Upper lobe of left lung (tissue), 6 donors: ENCODE measurements around the gene DOCK4. TPM values are rescaled to one million over a fixed set of nuclear protein-coding genes. Genes with fewer than 3 reads are reported as not detected.

Experiments
- ATAC-seq, 2 donors: fragments of 200-7000 bp; cut with Tn5 transposase; one replicate each; pipeline ENCODE4 v1.9.1; 2022; ENCODE audit warnings: mild to moderate bottlenecking in 2 of 2, moderate library complexity in 2 of 2; ENCODE audit not compliant: low FRiP score in 2 of 2
- DNase-seq, 2 donors: peaks; one replicate each; pipeline ENCODE4 v3.0.0-alpha.2; 2019 to 2020
- H3K27ac ChIP-seq, 4 donors: fragments of 200-600 bp; sonication (generic); one replicate each; pipeline ENCODE4 v1.5.1; 2016 to 2019
- H3K27me3 ChIP-seq, 4 donors: fragments of 200-600 bp; sonication (generic); one replicate each; pipeline ENCODE4 v1.5.1; 2017 to 2019
- H3K36me3 ChIP-seq, 4 donors: fragments of 200-600 bp; sonication (generic); one replicate each; pipeline ENCODE4 v1.5.1; 2016 to 2019
- H3K4me1 ChIP-seq, 4 donors: fragments of 200-600 bp; sonication (generic); one replicate each; pipeline ENCODE4 v1.5.1; 2018 to 2019
- H3K4me3 ChIP-seq, 4 donors: fragments of 200-600 bp; sonication (generic); one replicate each; pipeline ENCODE4 v1.5.1; 2017 to 2019; ENCODE audit warnings: mild to moderate bottlenecking in 2 of 4, moderate library complexity in 1 of 4
- H3K9me3 ChIP-seq, 4 donors: fragments of 200-600 bp; sonication (generic); one replicate each; pipeline ENCODE4 v1.5.1; 2018 to 2019
- EP300 ChIP-seq, 4 donors: sonication (generic); formaldehyde crosslinking; IDR thresholded peaks; one replicate each; pipeline ENCODE4 v1.5.1; 2017; ENCODE audit warnings: antibody characterized with exemption in 4 of 4, control low read depth in 2 of 4
- POLR2A ChIP-seq, 4 donors: fragments of 450-650 bp; IDR thresholded peaks; one replicate each; pipeline ENCODE4 v1.5.1; 2016 to 2017; ENCODE audit warnings: antibody characterized with exemption in 4 of 4, mild to moderate bottlenecking in 2 of 4
- POLR2AphosphoS5 ChIP-seq, 2 donors: sonication (generic); formaldehyde crosslinking; IDR thresholded peaks; one replicate each; pipeline ENCODE4 v1.5.1; 2017; ENCODE audit warnings: antibody characterized with exemption in 2 of 2
- WGBS, 2 donors: methylation state at CpG; one replicate each; pipeline ENCODE4 v1.1.5; 2017 to 2018; 5-methylcytosine and 5-hydroxymethylcytosine counted together
- total RNA-seq, 6 donors: library from RNA; depleted of rRNA in 4 of 6; stranded (reverse); fragments of >200 nt in 4 of 6; gene quantifications; one replicate each; pipeline versions ENCODE4 v1.1.0 to v1.2.1, GENCODE V29; 2016 to 2021
- TF ChIP-seq, protein P1 (sequence below), 6 experiments: fragments of 450-650 bp in 4 of 6; fragments of 200-600 bp in 2 of 6; sonication (generic) in 2 of 6; IDR thresholded peaks; one replicate each; pipeline ENCODE4 v1.5.1; 2016 to 2019; ENCODE audit warnings: antibody characterized with exemption in 6 of 6
- donor health status: DM: no; HTN: no; CAD: no; lungs with moderate emphysema.
- donor health status: DM: no; HTN: yes; CAD: no; lungs with severe emphysema.

Gene DOCK4
- total RNA-seq, 6 donors from 2014 or later = 53.6 to 166 (median 100) TPM

DNA sequence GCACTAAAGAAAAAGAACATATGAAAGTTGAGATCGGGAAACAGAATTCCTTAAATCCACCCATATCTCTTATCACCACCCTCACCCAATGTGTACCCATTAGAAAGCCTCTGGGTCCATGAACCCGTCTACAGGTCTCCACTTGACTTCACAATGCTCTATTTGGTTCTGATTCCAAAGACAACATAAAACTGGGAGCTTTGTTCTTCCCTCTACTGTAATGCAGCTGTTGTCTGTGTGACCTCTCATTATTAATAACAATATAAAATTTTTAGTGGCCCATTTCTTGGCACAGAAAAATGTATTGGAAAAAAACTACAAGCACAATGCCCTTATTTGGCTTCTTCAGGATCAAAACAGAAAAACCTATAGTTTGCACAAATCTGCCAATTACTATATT, 30.0 kb downstream of the DOCK4 start:
- Histone ChIP-seq H3K9me3 (no peaks in the 10 kb centered on the region), H3K27me3 (no peaks in the 10 kb centered on the region), H3K27ac (no peak overlapping the region), H3K4me3 (no peak overlapping the region), H3K36me3 (no peaks in the 10 kb centered on the region), H3K4me1 (peaks cover 7 to 23% (median 11%) of the 10 kb centered on the region in 4 donors)
- WGBS, 2 donors = 85 to 87% methylated on average over 2 of the region's 2 CpGs
- ATAC-seq = no peak
- TF ChIP-seq, protein P1, sequence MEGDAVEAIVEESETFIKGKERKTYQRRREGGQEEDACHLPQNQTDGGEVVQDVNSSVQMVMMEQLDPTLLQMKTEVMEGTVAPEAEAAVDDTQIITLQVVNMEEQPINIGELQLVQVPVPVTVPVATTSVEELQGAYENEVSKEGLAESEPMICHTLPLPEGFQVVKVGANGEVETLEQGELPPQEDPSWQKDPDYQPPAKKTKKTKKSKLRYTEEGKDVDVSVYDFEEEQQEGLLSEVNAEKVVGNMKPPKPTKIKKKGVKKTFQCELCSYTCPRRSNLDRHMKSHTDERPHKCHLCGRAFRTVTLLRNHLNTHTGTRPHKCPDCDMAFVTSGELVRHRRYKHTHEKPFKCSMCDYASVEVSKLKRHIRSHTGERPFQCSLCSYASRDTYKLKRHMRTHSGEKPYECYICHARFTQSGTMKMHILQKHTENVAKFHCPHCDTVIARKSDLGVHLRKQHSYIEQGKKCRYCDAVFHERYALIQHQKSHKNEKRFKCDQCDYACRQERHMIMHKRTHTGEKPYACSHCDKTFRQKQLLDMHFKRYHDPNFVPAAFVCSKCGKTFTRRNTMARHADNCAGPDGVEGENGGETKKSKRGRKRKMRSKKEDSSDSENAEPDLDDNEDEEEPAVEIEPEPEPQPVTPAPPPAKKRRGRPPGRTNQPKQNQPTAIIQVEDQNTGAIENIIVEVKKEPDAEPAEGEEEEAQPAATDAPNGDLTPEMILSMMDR (IDR thresholded peaks at IDR 0.05) = no peak
- DNase-seq = no peak

DNA sequence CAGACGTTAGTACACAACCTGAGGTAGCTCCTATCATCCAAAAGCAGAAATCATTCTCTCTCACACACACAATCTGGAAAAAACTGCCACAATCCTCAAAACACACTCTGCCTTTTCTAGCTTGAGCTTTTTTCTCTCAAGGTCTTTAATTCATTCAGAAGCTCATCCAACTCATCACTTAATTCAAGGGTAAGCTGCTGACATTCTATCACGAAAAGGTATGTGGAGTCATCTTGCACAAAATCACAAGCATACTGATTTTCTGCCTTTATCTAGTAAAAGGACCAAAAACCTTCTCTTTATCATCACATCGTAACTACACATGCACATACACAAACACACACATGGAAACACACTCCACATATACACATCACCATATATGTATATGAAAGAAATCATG, 32.0 kb downstream of the DOCK4 start:
- WGBS, 2 donors = 89 to 93% methylated on average over 3 of the region's 3 CpGs
- DNase-seq = no peak
- no peaks in the 10 kb centered on the region for H3K9me3 ChIP-seq
- no peak overlapping the region for H3K4me3 ChIP-seq
- peak overlapping the region in 2 of 4 donors; percentile 31 to 42 for H3K27ac ChIP-seq
- H3K27me3 ChIP-seq = no peaks in the 10 kb centered on the region
- H3K4me1 ChIP-seq = peaks cover 0 to 17% (median 9%) of the 10 kb centered on the region in 4 donors
- no peak for ATAC-seq
- H3K36me3 ChIP-seq = no peaks in the 10 kb centered on the region
- TF ChIP-seq, protein P1 (IDR thresholded peaks at IDR 0.05) = no peak
- no peak for TF ChIP-seq EP300 (IDR thresholded peaks at IDR 0.05)
- TF ChIP-seq POLR2AphosphoS5 (IDR thresholded peaks at IDR 0.05) = no peak
- no peak for TF ChIP-seq POLR2A (IDR thresholded peaks at IDR 0.05)

DNA sequence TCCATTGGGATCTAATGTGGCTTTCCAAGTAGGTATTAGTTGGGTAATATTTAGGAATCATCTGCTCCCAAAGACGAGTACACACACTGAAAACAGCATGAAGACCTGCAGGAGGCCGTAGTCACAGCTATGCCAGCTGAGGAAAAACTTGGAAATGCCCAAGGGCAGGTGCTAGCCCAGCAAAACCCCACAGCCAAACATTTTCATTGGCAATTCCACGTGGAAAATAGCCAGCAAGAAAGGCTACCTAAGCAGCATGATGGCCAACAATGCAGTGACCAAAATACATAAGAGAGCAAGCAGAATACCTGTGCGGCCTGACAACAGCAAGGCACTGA, 32.7 kb downstream of the DOCK4 start:
- Histone ChIP-seq H3K4me3 (no peak overlapping the region), H3K9me3 (no peaks in the 10 kb centered on the region), H3K36me3 (no peaks in the 10 kb centered on the region), H3K4me1 (peaks cover 0 to 15% (median 9%) of the 10 kb centered on the region in 4 donors), H3K27ac (peak overlapping the region in 2 of 4 donors; percentile 31 to 42), H3K27me3 (no peaks in the 10 kb centered on the region)
- TF ChIP-seq, protein P1 (IDR thresholded peaks at IDR 0.05) = no peak
- no peak for TF ChIP-seq POLR2AphosphoS5 (IDR thresholded peaks at IDR 0.05)
- TF ChIP-seq POLR2A (IDR thresholded peaks at IDR 0.05) = no peak
- no peak for TF ChIP-seq EP300 (IDR thresholded peaks at IDR 0.05)
- no peak for ATAC-seq
- DNase-seq = no peak
- 65 to 80% methylated on average over 2 to 4 of the region's 4 CpGs for WGBS, 2 donors

DNA sequence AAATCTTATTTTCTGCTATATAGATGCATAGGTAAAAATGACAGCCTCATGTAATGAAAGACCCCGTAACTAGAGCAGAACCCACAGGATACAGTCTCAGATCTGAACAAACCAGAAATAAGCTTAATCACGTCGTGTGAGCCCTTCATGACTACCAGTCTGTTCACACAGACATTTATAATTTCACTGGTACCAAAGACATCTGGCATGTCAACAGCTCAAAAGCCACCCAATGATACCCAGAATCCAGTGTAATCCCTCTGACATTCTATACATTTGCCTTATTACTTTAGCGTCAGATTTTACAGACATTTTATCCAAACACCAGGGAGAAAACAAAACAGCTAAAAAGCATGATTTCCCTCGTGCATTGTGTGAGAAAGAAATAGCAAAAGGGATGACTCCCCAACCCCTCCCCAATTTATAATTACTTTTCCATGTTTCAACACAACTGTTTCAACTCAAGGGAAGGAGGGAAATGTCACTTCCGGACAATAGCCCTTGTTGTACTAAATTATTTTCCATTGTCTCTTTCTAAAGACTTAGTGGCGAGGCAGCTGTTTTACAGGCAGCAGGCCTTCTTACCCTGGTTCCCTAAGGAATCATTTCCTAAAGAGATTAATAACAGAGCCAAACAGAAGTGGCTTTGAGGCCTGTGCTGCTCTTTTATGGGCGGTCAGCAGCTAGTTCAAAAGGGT, 33.2 kb downstream of the DOCK4 start:
- TF ChIP-seq EP300 (IDR thresholded peaks at IDR 0.05) (no peak), POLR2A (IDR thresholded peaks at IDR 0.05) (no peak), POLR2AphosphoS5 (IDR thresholded peaks at IDR 0.05) (no peak)
- TF ChIP-seq, protein P1 (IDR thresholded peaks at IDR 0.05) = no peak
- Histone ChIP-seq H3K4me3 (no peak overlapping the region), H3K27me3 (no peaks in the 10 kb centered on the region), H3K4me1 (peaks cover 0 to 20% (median 9%) of the 10 kb centered on the region in 4 donors), H3K9me3 (no peaks in the 10 kb centered on the region), H3K36me3 (no peaks in the 10 kb centered on the region), H3K27ac (peak overlapping the region in 1 of 4 donors; percentile 31)
- ATAC-seq = peak in 1 of 2 donors; percentile 14
- no peak for DNase-seq
- 65 to 71% methylated on average over 8 of the region's 8 CpGs for WGBS, 2 donors

DNA sequence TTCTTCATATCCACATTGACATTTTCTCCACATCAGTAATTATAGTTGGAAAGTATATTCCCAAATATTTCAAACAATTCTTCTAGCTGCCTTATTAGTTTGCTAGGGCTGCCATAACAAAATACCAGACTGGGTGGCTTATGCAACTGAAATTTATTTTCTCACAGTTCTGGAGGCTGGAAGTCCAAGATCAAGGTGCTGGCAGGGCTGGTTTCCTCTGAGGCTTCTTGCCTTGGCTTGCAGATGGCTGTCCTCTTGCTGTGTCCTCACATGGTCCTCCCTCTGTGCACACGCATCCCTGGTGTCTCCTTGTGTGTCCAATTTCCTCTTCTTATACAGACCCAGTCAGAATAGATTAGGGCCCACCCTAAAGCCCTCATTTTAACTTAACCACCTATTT, 34.5 kb downstream of the DOCK4 start:
- no peak overlapping the region for H3K4me3 ChIP-seq
- WGBS, 2 donors = 93 to 100% methylated on average over 1 of the region's 1 CpG
- no peaks in the 10 kb centered on the region for H3K27me3 ChIP-seq
- H3K4me1 ChIP-seq = peaks cover 0 to 17% (median 9%) of the 10 kb centered on the region in 4 donors
- no peaks in the 10 kb centered on the region for H3K9me3 ChIP-seq
- no peak for TF ChIP-seq EP300 (IDR thresholded peaks at IDR 0.05)
- TF ChIP-seq POLR2AphosphoS5 (IDR thresholded peaks at IDR 0.05) = no peak
- TF ChIP-seq, protein P1 (IDR thresholded peaks at IDR 0.05) = no peak
- no peak for TF ChIP-seq POLR2A (IDR thresholded peaks at IDR 0.05)
- no peak overlapping the region for H3K27ac ChIP-seq
- DNase-seq (no peak), ATAC-seq (no peak)
- H3K36me3 ChIP-seq = no peaks in the 10 kb centered on the region
